Measurements from ENCODE around the gene XPO1. TPM values are rescaled to one million over a fixed set of nuclear protein-coding genes. Genes with fewer than 3 reads are reported as not detected.

Gene XPO1
- total RNA-seq, 3 donors from 2014 or later (not counting 1 experiment from before 2014, with no cell fraction given) = 120 to 157 (median 137) TPM

DNA sequence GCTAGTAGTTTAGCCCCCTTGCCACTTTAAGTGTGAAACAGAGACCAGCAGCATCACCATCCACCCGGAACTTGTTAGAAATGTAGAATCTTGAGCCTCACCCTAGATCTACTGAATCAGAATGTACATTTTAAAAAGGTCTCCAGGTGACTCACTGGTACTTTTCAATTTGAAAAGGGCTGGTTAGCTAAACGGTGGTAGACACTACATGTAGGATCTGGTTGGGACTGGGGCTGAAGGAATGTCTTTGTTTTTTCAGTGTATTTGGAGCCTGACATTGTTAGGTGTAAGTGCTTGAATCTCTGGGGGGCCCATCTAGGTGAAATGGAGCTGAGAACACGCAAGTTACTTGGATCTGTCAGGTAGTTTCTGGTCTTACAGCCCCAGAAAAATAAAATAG lies 44.0 kb upstream of the XPO1 start:
- intact Hi-C loops (cut with micrococcal nuclease) = no loop called here
- no peaks in the 10 kb centered on the region for H3K27me3 Mint-ChIP-seq (ENCODE audit: low read depth in 2 of 2)

DNA sequence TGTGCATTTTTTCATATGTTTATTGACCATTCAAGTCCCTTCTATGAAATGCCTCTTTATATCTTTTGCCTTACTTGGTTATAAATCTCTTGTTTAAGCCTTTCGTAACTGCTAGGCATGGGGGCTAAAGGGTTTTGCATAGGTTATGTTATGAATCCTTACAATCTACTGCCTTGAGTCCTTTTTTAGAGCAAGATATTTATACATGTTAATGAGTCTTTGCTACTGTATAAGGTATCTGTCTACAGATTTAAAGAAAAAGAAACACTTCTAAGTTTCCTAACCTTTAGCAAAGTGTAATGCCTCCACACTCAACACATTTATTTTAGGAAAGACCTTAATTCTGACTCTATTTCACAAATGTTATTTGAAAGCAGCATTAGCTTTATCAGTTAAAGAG lies 43.6 kb upstream of the XPO1 start:
- no peaks in the 10 kb centered on the region for H3K9me3 Mint-ChIP-seq
- H3K27me3 Mint-ChIP-seq (ENCODE audit: low read depth in 2 of 2) = no peaks in the 10 kb centered on the region
- no peaks in the 10 kb centered on the region for H3K4me1 ChIP-seq (ENCODE audit: control insufficient read depth, insufficient read depth, low read length)
- no peaks in the 10 kb centered on the region for H3K4me1 Mint-ChIP-seq
- no peaks in the 10 kb centered on the region for H3K9me3 ChIP-seq (ENCODE audit: control insufficient read depth, insufficient read depth, low read length)
- no CpG with 5 or more reads among the region's 1 CpG for WGBS (ENCODE audit: insufficient coverage)
- no peak for ATAC-seq
- H3K27me3 ChIP-seq (ENCODE audit: control insufficient read depth, insufficient read depth, low read length) = no peaks in the 10 kb centered on the region
- H3K4me3 ChIP-seq (ENCODE audit: low read length) = no peak overlapping the region
- no peaks in the 10 kb centered on the region for H3K36me3 Mint-ChIP-seq
- no peak overlapping the region for H3K27ac Mint-ChIP-seq
- DNase-seq = no peak
- no peak overlapping the region for H3K27ac ChIP-seq (ENCODE audit: low read length)
- TF ChIP-seq, protein P1, sequence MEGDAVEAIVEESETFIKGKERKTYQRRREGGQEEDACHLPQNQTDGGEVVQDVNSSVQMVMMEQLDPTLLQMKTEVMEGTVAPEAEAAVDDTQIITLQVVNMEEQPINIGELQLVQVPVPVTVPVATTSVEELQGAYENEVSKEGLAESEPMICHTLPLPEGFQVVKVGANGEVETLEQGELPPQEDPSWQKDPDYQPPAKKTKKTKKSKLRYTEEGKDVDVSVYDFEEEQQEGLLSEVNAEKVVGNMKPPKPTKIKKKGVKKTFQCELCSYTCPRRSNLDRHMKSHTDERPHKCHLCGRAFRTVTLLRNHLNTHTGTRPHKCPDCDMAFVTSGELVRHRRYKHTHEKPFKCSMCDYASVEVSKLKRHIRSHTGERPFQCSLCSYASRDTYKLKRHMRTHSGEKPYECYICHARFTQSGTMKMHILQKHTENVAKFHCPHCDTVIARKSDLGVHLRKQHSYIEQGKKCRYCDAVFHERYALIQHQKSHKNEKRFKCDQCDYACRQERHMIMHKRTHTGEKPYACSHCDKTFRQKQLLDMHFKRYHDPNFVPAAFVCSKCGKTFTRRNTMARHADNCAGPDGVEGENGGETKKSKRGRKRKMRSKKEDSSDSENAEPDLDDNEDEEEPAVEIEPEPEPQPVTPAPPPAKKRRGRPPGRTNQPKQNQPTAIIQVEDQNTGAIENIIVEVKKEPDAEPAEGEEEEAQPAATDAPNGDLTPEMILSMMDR (IDR thresholded peaks at IDR 0.05) = no peak
- no peaks in the 10 kb centered on the region for H3K36me3 ChIP-seq (ENCODE audit: control insufficient read depth, insufficient read depth, low read length)
- intact Hi-C loops (cut with micrococcal nuclease) = no loop called here
- H3K4me3 Mint-ChIP-seq = no peak overlapping the region

More for the DNA sequence above, 44.0 kb upstream of the XPO1 start:
- Histone ChIP-seq H3K36me3 (ENCODE audit: control insufficient read depth, insufficient read depth, low read length) (no peaks in the 10 kb centered on the region), H3K9me3 (ENCODE audit: control insufficient read depth, insufficient read depth, low read length) (no peaks in the 10 kb centered on the region), H3K4me3 (ENCODE audit: low read length) (no peak overlapping the region), H3K4me1 (ENCODE audit: control insufficient read depth, insufficient read depth, low read length) (no peaks in the 10 kb centered on the region), H3K27ac (ENCODE audit: low read length) (no peak overlapping the region), H3K27me3 (ENCODE audit: control insufficient read depth, insufficient read depth, low read length) (no peaks in the 10 kb centered on the region)
- 91% methylated on average over 2 of the region's 3 CpGs for WGBS (ENCODE audit: insufficient coverage)
- no peak overlapping the region for H3K4me3 Mint-ChIP-seq
- no peaks in the 10 kb centered on the region for H3K4me1 Mint-ChIP-seq
- TF ChIP-seq, protein P1 (IDR thresholded peaks at IDR 0.05) = no peak
- no peaks in the 10 kb centered on the region for H3K9me3 Mint-ChIP-seq
- ATAC-seq (no peak), DNase-seq (no peak)
- H3K36me3 Mint-ChIP-seq = no peaks in the 10 kb centered on the region
- no peak overlapping the region for H3K27ac Mint-ChIP-seq

DNA sequence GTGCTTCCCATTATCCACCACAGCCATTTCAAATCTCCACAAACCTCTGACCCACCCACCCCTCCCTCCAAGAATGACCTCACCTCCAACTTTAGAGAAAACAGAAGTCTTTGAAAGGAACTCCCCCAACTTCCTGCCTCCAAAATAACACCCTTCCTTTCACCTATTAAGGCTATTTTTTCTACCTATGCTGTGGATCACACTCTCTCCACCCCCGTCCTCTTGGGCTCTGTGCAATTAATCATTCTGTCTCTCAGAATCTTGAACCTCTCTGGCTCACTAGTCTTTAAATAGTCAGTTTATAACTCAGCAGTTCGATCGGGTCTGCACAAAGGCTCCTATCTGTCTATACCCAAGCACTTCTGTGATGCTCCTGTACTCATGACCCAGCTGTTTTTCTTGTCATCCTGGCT lies 37.3 kb upstream of the XPO1 start:
- H3K36me3 Mint-ChIP-seq = no peaks in the 10 kb centered on the region
- no peaks in the 10 kb centered on the region for H3K4me1 ChIP-seq (ENCODE audit: control insufficient read depth, insufficient read depth, low read length)
- TF ChIP-seq, protein P1 (IDR thresholded peaks at IDR 0.05) = no peak
- intact Hi-C loops (cut with micrococcal nuclease) = no loop called here
- no peak for DNase-seq
- no peaks in the 10 kb centered on the region for H3K9me3 Mint-ChIP-seq
- no peak for ATAC-seq
- no peaks in the 10 kb centered on the region for H3K9me3 ChIP-seq (ENCODE audit: control insufficient read depth, insufficient read depth, low read length)
- no peaks in the 10 kb centered on the region for H3K27me3 Mint-ChIP-seq (ENCODE audit: low read depth in 2 of 2)
- H3K27me3 ChIP-seq (ENCODE audit: control insufficient read depth, insufficient read depth, low read length) = no peaks in the 10 kb centered on the region
- H3K36me3 ChIP-seq (ENCODE audit: control insufficient read depth, insufficient read depth, low read length) = no peaks in the 10 kb centered on the region
- H3K4me1 Mint-ChIP-seq = peaks cover 6 to 8% of the 10 kb centered on the region in 2 donors
- no peak overlapping the region for H3K27ac Mint-ChIP-seq
- no peak overlapping the region for H3K4me3 Mint-ChIP-seq
- WGBS (ENCODE audit: insufficient coverage) = 8% methylated on average over 3 of the region's 3 CpGs
- no peak overlapping the region for H3K27ac ChIP-seq (ENCODE audit: low read length)
- H3K4me3 ChIP-seq (ENCODE audit: low read length) = no peak overlapping the region

DNA sequence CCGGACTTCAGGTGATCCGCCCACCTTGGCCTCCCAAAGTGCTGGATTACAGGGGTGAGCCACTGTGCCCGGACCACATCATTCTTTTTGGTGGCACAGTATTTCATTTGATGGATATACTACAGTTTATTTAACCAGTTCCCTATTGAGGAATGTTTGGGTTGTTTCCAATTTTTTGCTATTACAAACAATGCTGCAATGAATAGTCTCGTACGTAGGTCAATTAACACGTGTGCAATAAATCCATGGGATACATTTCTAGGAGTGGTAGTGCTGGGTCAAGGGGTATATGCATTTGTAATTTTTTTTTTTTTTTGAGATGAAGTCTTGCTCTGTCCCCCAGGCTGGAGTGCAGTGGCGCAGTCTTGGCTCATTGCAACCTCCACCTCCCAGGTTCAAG lies 28.4 kb upstream of the XPO1 start:
- Mint-ChIP-seq H3K36me3 (no peaks in the 10 kb centered on the region), H3K27me3 (ENCODE audit: low read depth in 2 of 2) (peaks cover 0 to 7% of the 10 kb centered on the region in 2 donors), H3K27ac (no peak overlapping the region), H3K4me3 (no peak overlapping the region), H3K9me3 (no peaks in the 10 kb centered on the region), H3K4me1 (no peaks in the 10 kb centered on the region)
- DNase-seq = no peak
- no peak for ATAC-seq
- WGBS (ENCODE audit: insufficient coverage) = 95% methylated on average over 7 of the region's 7 CpGs
- intact Hi-C loops (cut with micrococcal nuclease) = no loop called here
- peaks cover 2% of the 10 kb centered on the region for H3K27me3 ChIP-seq (ENCODE audit: control insufficient read depth, insufficient read depth, low read length)
- H3K4me1 ChIP-seq (ENCODE audit: control insufficient read depth, insufficient read depth, low read length) = no peaks in the 10 kb centered on the region
- TF ChIP-seq, protein P1 (IDR thresholded peaks at IDR 0.05) = no peak
- no peak overlapping the region for H3K4me3 ChIP-seq (ENCODE audit: low read length)
- no peak overlapping the region for H3K27ac ChIP-seq (ENCODE audit: low read length)
- H3K36me3 ChIP-seq (ENCODE audit: control insufficient read depth, insufficient read depth, low read length) = no peaks in the 10 kb centered on the region
- H3K9me3 ChIP-seq (ENCODE audit: control insufficient read depth, insufficient read depth, low read length) = no peaks in the 10 kb centered on the region

Measured in natural killer cell (primary cell).